ENCODE results near the gene ABLIM3. TPM values are rescaled to one million over a fixed set of nuclear protein-coding genes. Genes with fewer than 3 reads are reported as not detected.

ABLIM3 gene
- total RNA-seq, 4 donors from 2014 or later = 10.5 to 30.4 (median 22.3) TPM

- TF ChIP-seq CTCF (IDR thresholded peaks at IDR 0.05) (no peak), POLR2A (IDR thresholded peaks at IDR 0.05) (no peak)
- Histone ChIP-seq H3K4me1 (peaks cover 5 to 9% of the 10 kb centered on the region in 2 donors), H3K27ac (no peak overlapping the region), H3K36me3 (no peaks in the 10 kb centered on the region), H3K27me3 (no peaks in the 10 kb centered on the region), H3K9me3 (no peaks in the 10 kb centered on the region), H3K4me3 (replicated peaks in 1 of 3) (no peak overlapping the region)
- WGBS, 2 donors = 86 to 88% methylated on average over 10 to 11 of the region's 11 CpGs
- intact Hi-C loops (cut with DNase I) = loop anchor here (10.0 kb wide), 1 partner anchor 78 kb away; the partner anchor contains the start of gene ABLIM3
- DNase-seq = no peak
These were observed 82.0 kb downstream of the ABLIM3 start for GRCh38 chr5:149223081-149223848.

GRCh38 chr5:149224282-149224681 is 83.0 kb downstream of the ABLIM3 start:
- no peak for DNase-seq
- H3K36me3 ChIP-seq = no peaks in the 10 kb centered on the region
- H3K27ac ChIP-seq = no peak overlapping the region
- H3K4me1 ChIP-seq = peaks cover 5 to 10% of the 10 kb centered on the region in 2 donors
- H3K9me3 ChIP-seq = no peaks in the 10 kb centered on the region
- TF ChIP-seq CTCF (IDR thresholded peaks at IDR 0.05) (no peak), POLR2A (IDR thresholded peaks at IDR 0.05) (no peak)
- intact Hi-C loops (cut with DNase I) = loop anchor here (10.0 kb wide), 1 partner anchor 79 kb away; the partner anchor contains the start of gene ABLIM3
- 84 to 90% methylated on average over 5 of the region's 5 CpGs for WGBS, 2 donors
- no peak overlapping the region for H3K4me3 ChIP-seq (replicated peaks in 1 of 3)
- no peaks in the 10 kb centered on the region for H3K27me3 ChIP-seq

GRCh38 chr5:149227168-149227826 is 86.0 kb downstream of the ABLIM3 start:
- no peak for DNase-seq
- Histone ChIP-seq H3K4me3 (replicated peaks in 1 of 3) (no peak overlapping the region), H3K9me3 (no peaks in the 10 kb centered on the region), H3K27me3 (no peaks in the 10 kb centered on the region), H3K36me3 (no peaks in the 10 kb centered on the region), H3K27ac (peak overlapping the region in 1 of 3 donors; percentile 9), H3K4me1 (peaks cover 0 to 4% of the 10 kb centered on the region in 2 donors)
- TF ChIP-seq POLR2A (IDR thresholded peaks at IDR 0.05) (no peak), CTCF (IDR thresholded peaks at IDR 0.05) (no peak)
- 73 to 84% methylated on average over 2 of the region's 2 CpGs for WGBS, 2 donors
- intact Hi-C loops (cut with DNase I) = loop anchor here (10.0 kb wide), 1 partner anchor 82 kb away; the partner anchor contains the start of gene ABLIM3

GRCh38 chr5:149228618-149229297 is 87.5 kb downstream of the ABLIM3 start:
- Histone ChIP-seq H3K36me3 (no peaks in the 10 kb centered on the region), H3K9me3 (no peaks in the 10 kb centered on the region), H3K4me1 (peaks cover 0 to 4% of the 10 kb centered on the region in 2 donors), H3K27me3 (no peaks in the 10 kb centered on the region), H3K4me3 (replicated peaks in 1 of 3) (no peak overlapping the region), H3K27ac (peak overlapping the region in 1 of 3 donors; percentile 9)
- DNase-seq = peak in 1 of 2 donors; percentile 22
- TF ChIP-seq CTCF (IDR thresholded peaks at IDR 0.05) (peak in 4 of 6 experiments; percentile 34 to 53 (median 44)), POLR2A (IDR thresholded peaks at IDR 0.05) (no peak)
- 37 to 49% methylated on average over 5 of the region's 5 CpGs for WGBS, 2 donors
- intact Hi-C loops (cut with DNase I) = loop anchor here (10.0 kb wide), 1 partner anchor 84 kb away; the partner anchor contains the start of gene ABLIM3

All from thyroid gland (tissue), 4 donors.